Upper lobe of left lung (tissue), 4 donors: Measurements from ENCODE around the gene PLA2G5.

ENCODE experiments used
- CTCF ChIP-seq, 6 experiments: fragments of 450-650 bp in 4 of 6; fragments of 200-600 bp in 2 of 6; sonication (generic) in 2 of 6; IDR thresholded peaks; one replicate each; pipeline ENCODE4 v1.5.1; 2016 to 2019; ENCODE audit warnings: antibody characterized with exemption in 6 of 6
- EP300 ChIP-seq, 4 donors: sonication (generic); formaldehyde crosslinking; IDR thresholded peaks; one replicate each; pipeline ENCODE4 v1.5.1; 2017; ENCODE audit warnings: antibody characterized with exemption in 4 of 4, control low read depth in 2 of 4
- POLR2A ChIP-seq, 4 donors: fragments of 450-650 bp; IDR thresholded peaks; one replicate each; pipeline ENCODE4 v1.5.1; 2016 to 2017; ENCODE audit warnings: antibody characterized with exemption in 4 of 4, mild to moderate bottlenecking in 2 of 4

- TF ChIP-seq CTCF (IDR thresholded peaks at IDR 0.05) (no peak), POLR2A (IDR thresholded peaks at IDR 0.05) (no peak), EP300 (IDR thresholded peaks at IDR 0.05) (no peak)
These were observed 71.0 kb downstream of the PLA2G5 start for GRCh38 chr1:20141001-20141400.
